Panc1 (cell line): ENCODE results near the gene STK39.

ENCODE experiments used
- POLR2AphosphoS5 ChIP-seq: IDR thresholded peaks from 2 replicates; pipeline ENCODE4 v1.6.1; 2012; ENCODE audit warnings: mild to moderate bottlenecking, low read depth, low read length, moderate library complexity
- TCF7L2 ChIP-seq: IDR thresholded peaks from 2 replicates; pipeline ENCODE4 v1.6.1; 2011; ENCODE audit warnings: mild to moderate bottlenecking, low read depth, low read length, inconsistent platforms
- TF ChIP-seq, protein P1 (sequence below): fragments of 450-650 bp; IDR thresholded peaks from 2 replicates; pipeline ENCODE4 v1.5.1; 2017; ENCODE audit warnings: mild to moderate bottlenecking
- TF ChIP-seq, protein P2 (sequence below), 2 experiments: IDR thresholded peaks; 2 replicates each; pipeline ENCODE4 v1.6.1; 2011 to 2012; ENCODE audit warnings: low read depth in 2 of 2, control low read depth in 1 of 2, low read length in 1 of 2, mild to moderate bottlenecking in 1 of 2, moderate library complexity in 1 of 2; ENCODE audit not compliant: insufficient read depth in 1 of 2

DNA sequence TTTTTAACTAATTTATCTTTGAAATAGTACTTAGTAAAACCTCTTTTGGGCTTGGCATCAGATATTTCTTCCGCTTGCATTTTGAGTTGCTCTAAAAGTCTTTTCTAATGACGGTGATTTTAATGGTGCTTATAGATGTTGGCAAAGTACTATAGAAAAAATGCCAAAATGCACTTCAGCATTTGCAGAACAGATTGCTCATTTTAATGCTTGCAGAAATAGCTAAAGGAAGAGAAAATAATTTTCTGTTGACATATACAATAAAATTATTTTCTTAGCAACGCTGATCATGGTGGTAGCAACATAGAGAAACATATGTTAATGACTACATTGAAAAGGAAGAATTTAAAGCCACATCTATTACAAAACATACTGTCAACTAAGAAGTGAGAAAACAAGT, 170.7 kb downstream of the STK39 start:
- TF ChIP-seq, protein P1, sequence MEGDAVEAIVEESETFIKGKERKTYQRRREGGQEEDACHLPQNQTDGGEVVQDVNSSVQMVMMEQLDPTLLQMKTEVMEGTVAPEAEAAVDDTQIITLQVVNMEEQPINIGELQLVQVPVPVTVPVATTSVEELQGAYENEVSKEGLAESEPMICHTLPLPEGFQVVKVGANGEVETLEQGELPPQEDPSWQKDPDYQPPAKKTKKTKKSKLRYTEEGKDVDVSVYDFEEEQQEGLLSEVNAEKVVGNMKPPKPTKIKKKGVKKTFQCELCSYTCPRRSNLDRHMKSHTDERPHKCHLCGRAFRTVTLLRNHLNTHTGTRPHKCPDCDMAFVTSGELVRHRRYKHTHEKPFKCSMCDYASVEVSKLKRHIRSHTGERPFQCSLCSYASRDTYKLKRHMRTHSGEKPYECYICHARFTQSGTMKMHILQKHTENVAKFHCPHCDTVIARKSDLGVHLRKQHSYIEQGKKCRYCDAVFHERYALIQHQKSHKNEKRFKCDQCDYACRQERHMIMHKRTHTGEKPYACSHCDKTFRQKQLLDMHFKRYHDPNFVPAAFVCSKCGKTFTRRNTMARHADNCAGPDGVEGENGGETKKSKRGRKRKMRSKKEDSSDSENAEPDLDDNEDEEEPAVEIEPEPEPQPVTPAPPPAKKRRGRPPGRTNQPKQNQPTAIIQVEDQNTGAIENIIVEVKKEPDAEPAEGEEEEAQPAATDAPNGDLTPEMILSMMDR = no peak
- TF ChIP-seq POLR2AphosphoS5 = no peak
- TF ChIP-seq, protein P2, sequence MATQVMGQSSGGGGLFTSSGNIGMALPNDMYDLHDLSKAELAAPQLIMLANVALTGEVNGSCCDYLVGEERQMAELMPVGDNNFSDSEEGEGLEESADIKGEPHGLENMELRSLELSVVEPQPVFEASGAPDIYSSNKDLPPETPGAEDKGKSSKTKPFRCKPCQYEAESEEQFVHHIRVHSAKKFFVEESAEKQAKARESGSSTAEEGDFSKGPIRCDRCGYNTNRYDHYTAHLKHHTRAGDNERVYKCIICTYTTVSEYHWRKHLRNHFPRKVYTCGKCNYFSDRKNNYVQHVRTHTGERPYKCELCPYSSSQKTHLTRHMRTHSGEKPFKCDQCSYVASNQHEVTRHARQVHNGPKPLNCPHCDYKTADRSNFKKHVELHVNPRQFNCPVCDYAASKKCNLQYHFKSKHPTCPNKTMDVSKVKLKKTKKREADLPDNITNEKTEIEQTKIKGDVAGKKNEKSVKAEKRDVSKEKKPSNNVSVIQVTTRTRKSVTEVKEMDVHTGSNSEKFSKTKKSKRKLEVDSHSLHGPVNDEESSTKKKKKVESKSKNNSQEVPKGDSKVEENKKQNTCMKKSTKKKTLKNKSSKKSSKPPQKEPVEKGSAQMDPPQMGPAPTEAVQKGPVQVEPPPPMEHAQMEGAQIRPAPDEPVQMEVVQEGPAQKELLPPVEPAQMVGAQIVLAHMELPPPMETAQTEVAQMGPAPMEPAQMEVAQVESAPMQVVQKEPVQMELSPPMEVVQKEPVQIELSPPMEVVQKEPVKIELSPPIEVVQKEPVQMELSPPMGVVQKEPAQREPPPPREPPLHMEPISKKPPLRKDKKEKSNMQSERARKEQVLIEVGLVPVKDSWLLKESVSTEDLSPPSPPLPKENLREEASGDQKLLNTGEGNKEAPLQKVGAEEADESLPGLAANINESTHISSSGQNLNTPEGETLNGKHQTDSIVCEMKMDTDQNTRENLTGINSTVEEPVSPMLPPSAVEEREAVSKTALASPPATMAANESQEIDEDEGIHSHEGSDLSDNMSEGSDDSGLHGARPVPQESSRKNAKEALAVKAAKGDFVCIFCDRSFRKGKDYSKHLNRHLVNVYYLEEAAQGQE (IDR thresholded peaks at IDR 0.05; ENCODE audit: insufficient read depth in 1 of 2, low read depth in 2 of 2, low read length in 1 of 2) = no peak
- TF ChIP-seq TCF7L2 = no peak
